HL-60 (cell line): ENCODE measurements around the gene CDC42BPA.

Source experiments
- DNase-seq, 2 experiments: peaks; one replicate each; pipeline ENCODE4 v3.0.0-alpha.2; 2010 to 2020; ENCODE audit warnings: low read depth in 1 of 2, low spot score in 1 of 2
- H3K27ac ChIP-seq: fragments of 250-450 bp; sonication (Bioruptor Pico); replicated peaks from 2 replicates; pipeline ENCODE4 v1.5.1; 2020; ENCODE audit warnings: mild to moderate bottlenecking, moderate library complexity
- H3K27me3 ChIP-seq: fragments of 250-450 bp; sonication (Bioruptor Pico); 2 replicates; pipeline ENCODE4 v1.5.1; 2021; ENCODE audit warnings: mild to moderate bottlenecking, moderate library complexity; ENCODE audit not compliant: insufficient read depth, poor library complexity, severe bottlenecking
- H3K4me3 ChIP-seq: replicated peaks from 2 replicates; pipeline ENCODE4 v1.5.1; 2011; ENCODE audit warnings: mild to moderate bottlenecking, control low read depth, low read length; ENCODE audit not compliant: insufficient read depth
- GABPA ChIP-seq: IDR thresholded peaks from 2 replicates; pipeline ENCODE4 v1.6.1; 2012; ENCODE audit warnings: low read depth
- POLR2AphosphoS5 ChIP-seq: IDR thresholded peaks from 2 replicates; pipeline ENCODE4 v1.6.1; 2012; ENCODE audit warnings: low read depth
- SPI1 ChIP-seq: IDR thresholded peaks from 2 replicates; pipeline ENCODE4 v1.6.1; 2012; ENCODE audit warnings: low read depth, mild to moderate bottlenecking, borderline replicate concordance
- TF ChIP-seq, protein P1 (sequence below): IDR thresholded peaks from one replicate; pipeline ENCODE4 v1.5.1; 2011; ENCODE audit warnings: low read length, control low read depth, inconsistent platforms; ENCODE audit not compliant: insufficient read depth
- TF ChIP-seq, protein P2 (sequence below): IDR thresholded peaks from 2 replicates; pipeline ENCODE4 v1.6.1; 2012; ENCODE audit warnings: low read depth; ENCODE audit not compliant: insufficient replicate concordance

The CDC42BPA gene

DNA sequence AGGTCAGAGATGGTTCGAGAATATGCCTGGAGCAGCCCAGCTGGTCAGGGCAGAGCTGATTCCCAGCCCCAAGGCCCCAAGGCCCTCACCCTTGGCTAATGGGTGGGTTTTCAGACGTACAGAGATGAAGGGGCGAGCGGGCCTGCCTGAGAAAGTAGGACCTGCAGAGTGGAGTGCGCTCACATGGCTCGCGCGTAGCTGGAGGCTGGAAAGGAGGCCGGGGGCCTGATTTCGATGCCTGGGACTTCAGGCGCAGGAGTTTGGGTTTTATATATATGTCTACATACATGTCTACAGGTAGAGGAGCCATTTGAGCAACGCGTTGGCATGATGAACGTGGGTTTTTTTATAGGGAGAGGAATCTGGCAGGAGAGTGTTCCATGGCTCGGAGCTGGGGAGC is 369.3 kb downstream of the CDC42BPA start:
- TF ChIP-seq, protein P1, sequence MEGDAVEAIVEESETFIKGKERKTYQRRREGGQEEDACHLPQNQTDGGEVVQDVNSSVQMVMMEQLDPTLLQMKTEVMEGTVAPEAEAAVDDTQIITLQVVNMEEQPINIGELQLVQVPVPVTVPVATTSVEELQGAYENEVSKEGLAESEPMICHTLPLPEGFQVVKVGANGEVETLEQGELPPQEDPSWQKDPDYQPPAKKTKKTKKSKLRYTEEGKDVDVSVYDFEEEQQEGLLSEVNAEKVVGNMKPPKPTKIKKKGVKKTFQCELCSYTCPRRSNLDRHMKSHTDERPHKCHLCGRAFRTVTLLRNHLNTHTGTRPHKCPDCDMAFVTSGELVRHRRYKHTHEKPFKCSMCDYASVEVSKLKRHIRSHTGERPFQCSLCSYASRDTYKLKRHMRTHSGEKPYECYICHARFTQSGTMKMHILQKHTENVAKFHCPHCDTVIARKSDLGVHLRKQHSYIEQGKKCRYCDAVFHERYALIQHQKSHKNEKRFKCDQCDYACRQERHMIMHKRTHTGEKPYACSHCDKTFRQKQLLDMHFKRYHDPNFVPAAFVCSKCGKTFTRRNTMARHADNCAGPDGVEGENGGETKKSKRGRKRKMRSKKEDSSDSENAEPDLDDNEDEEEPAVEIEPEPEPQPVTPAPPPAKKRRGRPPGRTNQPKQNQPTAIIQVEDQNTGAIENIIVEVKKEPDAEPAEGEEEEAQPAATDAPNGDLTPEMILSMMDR: no peak
- no peak for TF ChIP-seq POLR2AphosphoS5
- no peak for TF ChIP-seq SPI1
- TF ChIP-seq, protein P2, sequence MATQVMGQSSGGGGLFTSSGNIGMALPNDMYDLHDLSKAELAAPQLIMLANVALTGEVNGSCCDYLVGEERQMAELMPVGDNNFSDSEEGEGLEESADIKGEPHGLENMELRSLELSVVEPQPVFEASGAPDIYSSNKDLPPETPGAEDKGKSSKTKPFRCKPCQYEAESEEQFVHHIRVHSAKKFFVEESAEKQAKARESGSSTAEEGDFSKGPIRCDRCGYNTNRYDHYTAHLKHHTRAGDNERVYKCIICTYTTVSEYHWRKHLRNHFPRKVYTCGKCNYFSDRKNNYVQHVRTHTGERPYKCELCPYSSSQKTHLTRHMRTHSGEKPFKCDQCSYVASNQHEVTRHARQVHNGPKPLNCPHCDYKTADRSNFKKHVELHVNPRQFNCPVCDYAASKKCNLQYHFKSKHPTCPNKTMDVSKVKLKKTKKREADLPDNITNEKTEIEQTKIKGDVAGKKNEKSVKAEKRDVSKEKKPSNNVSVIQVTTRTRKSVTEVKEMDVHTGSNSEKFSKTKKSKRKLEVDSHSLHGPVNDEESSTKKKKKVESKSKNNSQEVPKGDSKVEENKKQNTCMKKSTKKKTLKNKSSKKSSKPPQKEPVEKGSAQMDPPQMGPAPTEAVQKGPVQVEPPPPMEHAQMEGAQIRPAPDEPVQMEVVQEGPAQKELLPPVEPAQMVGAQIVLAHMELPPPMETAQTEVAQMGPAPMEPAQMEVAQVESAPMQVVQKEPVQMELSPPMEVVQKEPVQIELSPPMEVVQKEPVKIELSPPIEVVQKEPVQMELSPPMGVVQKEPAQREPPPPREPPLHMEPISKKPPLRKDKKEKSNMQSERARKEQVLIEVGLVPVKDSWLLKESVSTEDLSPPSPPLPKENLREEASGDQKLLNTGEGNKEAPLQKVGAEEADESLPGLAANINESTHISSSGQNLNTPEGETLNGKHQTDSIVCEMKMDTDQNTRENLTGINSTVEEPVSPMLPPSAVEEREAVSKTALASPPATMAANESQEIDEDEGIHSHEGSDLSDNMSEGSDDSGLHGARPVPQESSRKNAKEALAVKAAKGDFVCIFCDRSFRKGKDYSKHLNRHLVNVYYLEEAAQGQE: no peak
- no peak for TF ChIP-seq GABPA

DNA sequence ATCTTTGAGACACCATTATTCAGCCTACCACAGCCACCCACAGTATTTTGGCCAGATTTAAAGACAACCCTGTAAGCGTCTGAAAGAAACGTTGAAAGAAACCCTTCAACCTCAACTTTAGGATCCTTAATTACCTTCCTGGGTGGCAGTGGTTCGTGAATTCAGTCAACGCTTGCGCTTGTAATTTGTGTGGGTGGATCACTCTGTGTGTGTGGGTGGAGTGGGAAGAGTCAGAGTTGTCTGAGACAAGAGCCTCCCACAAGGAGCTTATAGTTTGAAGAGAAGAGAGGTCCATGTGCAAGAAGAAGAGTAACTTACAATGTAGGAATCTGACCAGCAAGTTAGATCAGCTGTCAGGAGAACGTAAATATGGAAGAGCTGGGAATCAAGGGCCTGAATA is 369.8 kb downstream of the CDC42BPA start:
- no peaks in the 10 kb centered on the region for H3K27me3 ChIP-seq
- DNase-seq: no peak
- no peak for TF ChIP-seq GABPA
- H3K4me3 ChIP-seq: no peak overlapping the region
- no peak overlapping the region for H3K27ac ChIP-seq

More for the DNA sequence above, 369.3 kb downstream of the CDC42BPA start:
- Histone ChIP-seq H3K27me3 (no peaks in the 10 kb centered on the region), H3K27ac (no peak overlapping the region), H3K4me3 (no peak overlapping the region)
- no peak for DNase-seq

DNA sequence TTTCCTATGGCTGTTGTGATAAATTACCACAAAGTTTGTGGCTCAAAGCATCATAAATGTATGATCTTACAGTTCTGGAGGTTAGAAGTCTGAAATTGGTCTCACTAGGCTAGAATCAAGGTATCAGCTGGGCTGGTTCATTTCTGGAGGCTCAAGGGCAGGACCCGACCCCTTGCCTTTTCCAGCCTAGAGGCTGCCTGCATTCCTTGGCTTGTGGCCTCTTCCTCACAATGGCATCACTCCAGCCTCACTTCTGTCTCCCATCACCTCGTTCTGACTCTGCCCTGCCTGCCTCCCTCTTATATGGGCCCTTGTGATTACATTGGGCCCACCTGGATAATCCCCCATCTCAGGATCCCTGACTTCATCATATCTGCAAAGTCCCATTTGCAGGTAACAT is 370.2 kb downstream of the CDC42BPA start:
- Histone ChIP-seq H3K27ac (no peak overlapping the region), H3K4me3 (no peak overlapping the region), H3K27me3 (no peaks in the 10 kb centered on the region)
- TF ChIP-seq SPI1 (no peak), POLR2AphosphoS5 (no peak), GABPA (no peak)
- TF ChIP-seq, protein P2: no peak
- TF ChIP-seq, protein P1: no peak
- DNase-seq: no peak

DNA sequence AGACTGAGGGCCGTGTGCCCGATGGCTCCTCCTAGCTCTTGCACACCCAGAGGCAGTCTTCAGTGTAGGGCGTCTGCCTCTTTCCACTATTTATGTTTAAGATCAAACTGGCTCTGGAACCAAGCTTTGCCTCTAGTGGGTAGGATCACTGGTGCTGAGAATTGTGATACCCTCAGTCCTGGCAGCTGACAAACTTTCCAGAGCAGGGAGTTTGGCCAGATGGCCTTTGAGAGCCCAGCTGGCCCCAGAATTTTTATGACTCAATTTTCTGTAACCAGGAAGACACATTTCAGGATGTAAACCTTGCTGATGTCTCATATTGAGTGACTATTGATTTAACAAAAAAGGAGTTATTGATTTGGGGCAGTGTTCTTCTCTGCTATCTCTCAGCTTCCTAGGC is 371.5 kb downstream of the CDC42BPA start:
- Histone ChIP-seq H3K27me3 (no peaks in the 10 kb centered on the region), H3K4me3 (no peak overlapping the region), H3K27ac (no peak overlapping the region)
- TF ChIP-seq GABPA: no peak
- DNase-seq: no peak

DNA sequence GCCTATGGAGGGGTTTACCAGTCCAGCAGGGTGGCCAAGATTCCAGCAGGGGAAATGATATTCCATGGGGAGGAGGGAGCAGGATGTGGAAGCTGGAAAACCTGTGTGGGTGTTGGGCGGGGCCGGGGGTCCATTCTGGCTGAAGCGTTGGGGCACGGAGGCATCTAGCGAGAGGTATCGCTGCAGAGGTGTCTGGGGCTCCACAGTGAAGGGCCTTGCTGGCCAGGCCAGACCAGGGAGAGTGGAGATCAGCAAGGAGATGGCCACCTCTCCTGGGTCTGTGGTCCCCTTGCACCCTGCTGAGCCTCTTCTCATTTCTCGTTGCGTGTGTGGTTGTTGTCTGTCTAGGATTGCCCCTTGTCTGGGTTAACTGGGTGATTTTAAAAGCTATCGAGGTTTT is 372.0 kb downstream of the CDC42BPA start:
- no peak for DNase-seq
- H3K27ac ChIP-seq: no peak overlapping the region
- TF ChIP-seq, protein P1: no peak
- no peak for TF ChIP-seq POLR2AphosphoS5

More for the DNA sequence above, 372.0 kb downstream of the CDC42BPA start:
- Histone ChIP-seq H3K27me3 (no peaks in the 10 kb centered on the region), H3K4me3 (no peak overlapping the region)
